GM23248 (cell line): ENCODE measurements around the gene ADISSP. TPM values are rescaled to one million over a fixed set of nuclear protein-coding genes. Genes with fewer than 3 reads are reported as not detected.

Experiments used
- DNase-seq: peaks from one replicate; pipeline ENCODE4 v3.0.0-alpha.2; 2015
- H2AFZ ChIP-seq: fragments of 200-600 bp; sonication (generic); 2 replicates; pipeline ENCODE4 v1.6.1; 2016; ENCODE audit warnings: antibody characterized with exemption
- H3F3A ChIP-seq: fragments of 200-600 bp; sonication (generic); 2 replicates; pipeline ENCODE4 v1.6.1; 2016; ENCODE audit warnings: mild to moderate bottlenecking, antibody characterized with exemption, mixed run types; ENCODE audit not compliant: insufficient read depth
- H3K27ac ChIP-seq: fragments of 200-600 bp; sonication (generic); 2 replicates; pipeline ENCODE4 v1.5.1; 2016; ENCODE audit warnings: mild to moderate bottlenecking
- H3K27me3 ChIP-seq: fragments of 200-600 bp; sonication (generic); replicated peaks from 2 replicates; pipeline ENCODE4 v1.6.1; 2016; ENCODE audit warnings: mild to moderate bottlenecking; ENCODE audit not compliant: insufficient read depth
- H3K36me3 ChIP-seq: fragments of 200-600 bp; sonication (generic); 2 replicates; pipeline ENCODE4 v1.6.1; 2016; ENCODE audit warnings: low read depth, mild to moderate bottlenecking
- H3K4me1 ChIP-seq: fragments of 200-600 bp; sonication (generic); 2 replicates; pipeline ENCODE4 v1.6.1; 2016; ENCODE audit warnings: mild to moderate bottlenecking; ENCODE audit not compliant: insufficient read depth
- H3K4me2 ChIP-seq: fragments of 200-600 bp; sonication (generic); one replicate; pipeline ENCODE4 v1.6.1; 2016; ENCODE audit warnings: mild to moderate bottlenecking; ENCODE audit not compliant: unreplicated experiment
- H3K4me3 ChIP-seq: fragments of 200-600 bp; sonication (generic); 2 replicates; pipeline ENCODE4 v1.5.1; 2016; ENCODE audit warnings: mild to moderate bottlenecking
- H3K79me2 ChIP-seq: fragments of 200-600 bp; sonication (generic); 2 replicates; pipeline ENCODE4 v1.6.1; 2016; ENCODE audit warnings: mild to moderate bottlenecking; ENCODE audit not compliant: insufficient read depth
- H3K9ac ChIP-seq: fragments of 200-600 bp; sonication (generic); 2 replicates; pipeline ENCODE4 v1.6.1; 2016; ENCODE audit warnings: mild to moderate bottlenecking
- H3K9me2 ChIP-seq: fragments of 200-600 bp; sonication (generic); 2 replicates; pipeline ENCODE4 v1.6.1; 2016; ENCODE audit warnings: mixed run types, mild to moderate bottlenecking, moderate library complexity; ENCODE audit not compliant: insufficient read depth
- H3K9me3 ChIP-seq: fragments of 200-600 bp; sonication (generic); one replicate; pipeline ENCODE4 v1.6.1; 2017; ENCODE audit warnings: low read depth
- H4K20me1 ChIP-seq: fragments of 200-600 bp; sonication (generic); 2 replicates; pipeline ENCODE4 v1.6.0; 2016; ENCODE audit not compliant: insufficient read depth
- EZH2 ChIP-seq: fragments of 200-600 bp; sonication (generic); IDR thresholded peaks from 2 replicates; pipeline ENCODE4 v1.6.1; 2018; ENCODE audit warnings: antibody characterized with exemption, mild to moderate bottlenecking; ENCODE audit not compliant: insufficient read depth, poor library complexity, severe bottlenecking
- EZH2phosphoT487 ChIP-seq: fragments of 200-600 bp; sonication (generic); IDR thresholded peaks from 2 replicates; pipeline ENCODE4 v1.6.1; 2018; ENCODE audit warnings: antibody characterized with exemption, moderate library complexity, mild to moderate bottlenecking, low read depth; ENCODE audit not compliant: insufficient read depth
- WGBS, 2 experiments: methylation state at CpG; one replicate each; pipeline ENCODE4 v1.1.6; 2015 to 2017; ENCODE audit warnings: low lambda C conversion rate in 2 of 2, low coverage in 1 of 2; ENCODE audit errors: missing lambda C conversion rate in 2 of 2; 5-methylcytosine and 5-hydroxymethylcytosine counted together
- in situ Hi-C: fragments of 300-500 bp; cut with MboI; formaldehyde crosslinking; loops from 2 replicates; pipeline ENCODE4 v1.15.0; 2020
- polyA plus RNA-seq: library from polyadenylated mRNA; unstranded; fragments of >200 nt; fragmentation: Nextera tagmentation; extraction: Ambion mirVana; gene quantifications from 2 replicates; pipeline ENCODE4 v1.2.1, GENCODE V29; 2016
- total RNA-seq: library from RNA; depleted of rRNA; stranded (reverse); fragments of >200 nt; shearing (Covaris generic); gene quantifications from 2 replicates; pipeline ENCODE4 v1.2.3, GENCODE V29; 2014

ADISSP gene
- total and polyA plus RNA-seq, 2 experiments from 2014 or later, result 44.9 to 65.4 TPM

DNA sequence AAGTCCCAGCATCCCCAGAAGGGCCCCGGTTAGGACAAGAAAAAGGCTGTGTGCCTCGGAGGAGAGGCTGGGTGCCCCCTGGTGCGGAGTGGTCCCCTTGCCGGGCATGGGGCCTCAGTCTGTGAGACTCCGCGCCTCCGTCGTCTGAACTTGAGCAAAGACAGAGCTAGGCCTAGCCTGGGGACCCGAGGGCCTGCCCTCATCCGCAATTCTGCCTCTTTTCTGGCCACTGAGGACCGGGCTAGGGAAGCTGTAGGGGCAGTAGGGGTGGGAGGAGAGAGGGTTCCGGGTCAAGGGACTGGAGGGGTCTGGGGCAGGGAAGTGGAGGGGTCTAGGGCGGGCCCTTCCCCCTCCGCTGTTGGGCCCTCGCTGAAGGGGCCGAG is 35.6 kb downstream of the ADISSP start:
- 76 to 84% methylated on average over 11 to 15 of the region's 16 CpGs for WGBS, 2 experiments
- no peak overlapping the region for H2AFZ ChIP-seq
- H3K9ac ChIP-seq, result no peak overlapping the region
- DNase-seq, result no peak
- H3K4me1 ChIP-seq, result peaks cover 13% of the 10 kb centered on the region
- in situ Hi-C loops, result no loop called here
- TF ChIP-seq EZH2 (no peak), EZH2phosphoT487 (no peak)
- H3K79me2 ChIP-seq, result no peaks in the 10 kb centered on the region
- H3F3A ChIP-seq, result peaks cover 10% of the 10 kb centered on the region
- no peaks in the 10 kb centered on the region for H3K9me3 ChIP-seq
- H3K27ac ChIP-seq, result no peak overlapping the region
- H4K20me1 ChIP-seq, result no peaks in the 10 kb centered on the region
- H3K4me2 ChIP-seq, result no peak overlapping the region
- no peaks in the 10 kb centered on the region for H3K9me2 ChIP-seq
- no peak overlapping the region for H3K4me3 ChIP-seq
- peaks cover 13% of the 10 kb centered on the region for H3K27me3 ChIP-seq
- H3K36me3 ChIP-seq, result no peaks in the 10 kb centered on the region

- H4K20me1 ChIP-seq, result no peaks in the 10 kb centered on the region
- no peaks in the 10 kb centered on the region for H3K9me3 ChIP-seq
- no peak overlapping the region for H3K27ac ChIP-seq
- H3K4me2 ChIP-seq, result no peak overlapping the region
- H3K4me1 ChIP-seq, result peaks cover 14% of the 10 kb centered on the region
- DNase-seq, result peak; percentile 10
- 59 to 68% methylated on average over 10 to 12 of the region's 12 CpGs for WGBS, 2 experiments
- in situ Hi-C loops, result no loop called here
- H3K79me2 ChIP-seq, result no peaks in the 10 kb centered on the region
- no peaks in the 10 kb centered on the region for H3K9me2 ChIP-seq
- no peaks in the 10 kb centered on the region for H3K36me3 ChIP-seq
- TF ChIP-seq EZH2phosphoT487 (no peak), EZH2 (no peak)
- no peak overlapping the region for H3K4me3 ChIP-seq
- H3K27me3 ChIP-seq, result peaks cover 13% of the 10 kb centered on the region
- no peak overlapping the region for H3K9ac ChIP-seq
- no peak overlapping the region for H2AFZ ChIP-seq
- H3F3A ChIP-seq, result peaks cover 11% of the 10 kb centered on the region
Measured at GRCh38 chr20:3730803-3731672, 36.5 kb downstream of the ADISSP start.

DNA sequence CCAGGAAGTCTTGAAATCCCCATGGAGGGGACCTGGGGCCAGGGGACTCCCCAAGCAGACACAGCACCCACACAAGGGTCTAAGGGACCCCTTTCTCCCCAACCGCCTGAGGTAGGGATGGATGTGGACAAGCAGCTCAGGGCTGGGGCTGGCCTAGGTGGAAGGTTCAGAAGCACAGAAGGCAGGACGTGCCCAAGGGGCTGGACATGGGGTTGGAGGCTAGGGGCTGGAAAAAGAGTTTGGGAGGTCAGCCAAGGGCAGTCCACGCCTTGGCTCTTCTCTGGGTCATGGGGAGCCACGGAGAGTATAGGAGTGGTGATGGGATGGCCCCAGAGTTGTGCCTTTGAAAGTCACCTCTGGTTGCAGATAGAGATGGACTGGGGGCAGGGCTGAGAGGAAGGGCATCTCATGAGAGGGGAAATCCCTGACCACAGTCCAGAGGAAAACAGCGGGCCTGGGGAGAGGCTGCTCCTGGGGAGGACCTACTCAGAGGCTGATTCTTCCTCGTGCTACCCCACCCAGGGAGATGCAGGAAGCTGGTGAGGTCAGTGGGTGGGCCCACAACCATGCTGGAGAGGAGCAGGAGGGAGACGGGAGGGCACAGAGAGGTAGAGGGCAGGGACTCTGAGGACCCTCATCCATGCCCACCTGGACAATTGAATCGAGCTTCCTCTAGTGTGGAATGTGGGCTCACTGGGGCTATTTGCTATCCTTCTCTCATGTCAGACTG is 37.6 kb downstream of the ADISSP start:
- H3K9me2 ChIP-seq, result no peaks in the 10 kb centered on the region
- no peak overlapping the region for H3K27ac ChIP-seq
- no peak overlapping the region for H3K4me3 ChIP-seq
- peaks cover 11% of the 10 kb centered on the region for H3F3A ChIP-seq
- no peaks in the 10 kb centered on the region for H3K9me3 ChIP-seq
- H3K4me2 ChIP-seq, result no peak overlapping the region
- H2AFZ ChIP-seq, result no peak overlapping the region
- H3K9ac ChIP-seq, result no peak overlapping the region
- H3K36me3 ChIP-seq, result no peaks in the 10 kb centered on the region
- H3K4me1 ChIP-seq, result peaks cover 14% of the 10 kb centered on the region
- DNase-seq, result no peak
- in situ Hi-C loops, result no loop called here
- no peaks in the 10 kb centered on the region for H4K20me1 ChIP-seq
- H3K79me2 ChIP-seq, result no peaks in the 10 kb centered on the region
- no peak for TF ChIP-seq EZH2
- TF ChIP-seq EZH2phosphoT487, result no peak
- H3K27me3 ChIP-seq, result peaks cover 13% of the 10 kb centered on the region
- 59 to 60% methylated on average over 8 of the region's 8 CpGs for WGBS, 2 experiments

GRCh38 chr20:3729378-3729777 is 38.2 kb downstream of the ADISSP start:
- no peaks in the 10 kb centered on the region for H4K20me1 ChIP-seq
- H3K27ac ChIP-seq, result no peak overlapping the region
- no peaks in the 10 kb centered on the region for H3K79me2 ChIP-seq
- no peak for TF ChIP-seq EZH2phosphoT487
- no peak for TF ChIP-seq EZH2
- H3K36me3 ChIP-seq, result no peaks in the 10 kb centered on the region
- H3K27me3 ChIP-seq, result peaks cover 13% of the 10 kb centered on the region
- H3K4me1 ChIP-seq, result peaks cover 14% of the 10 kb centered on the region
- WGBS, 2 experiments, result 62 to 81% methylated on average over 6 of the region's 6 CpGs
- H3K4me2 ChIP-seq, result no peak overlapping the region
- H3K9me3 ChIP-seq, result no peaks in the 10 kb centered on the region
- no peaks in the 10 kb centered on the region for H3K9me2 ChIP-seq
- no peak for DNase-seq
- H3K9ac ChIP-seq, result no peak overlapping the region
- H2AFZ ChIP-seq, result no peak overlapping the region
- peaks cover 11% of the 10 kb centered on the region for H3F3A ChIP-seq
- in situ Hi-C loops, result no loop called here
- H3K4me3 ChIP-seq, result no peak overlapping the region
